LNCAP (cell line): Measurements from ENCODE around the gene AGBL5.

Experiments used
- TF ChIP-seq, protein P1 (sequence below): fragments of 450-650 bp; IDR thresholded peaks from 2 replicates; pipeline ENCODE4 v1.5.1; 2017; ENCODE audit warnings: mild to moderate bottlenecking

AGBL5 gene

DNA sequence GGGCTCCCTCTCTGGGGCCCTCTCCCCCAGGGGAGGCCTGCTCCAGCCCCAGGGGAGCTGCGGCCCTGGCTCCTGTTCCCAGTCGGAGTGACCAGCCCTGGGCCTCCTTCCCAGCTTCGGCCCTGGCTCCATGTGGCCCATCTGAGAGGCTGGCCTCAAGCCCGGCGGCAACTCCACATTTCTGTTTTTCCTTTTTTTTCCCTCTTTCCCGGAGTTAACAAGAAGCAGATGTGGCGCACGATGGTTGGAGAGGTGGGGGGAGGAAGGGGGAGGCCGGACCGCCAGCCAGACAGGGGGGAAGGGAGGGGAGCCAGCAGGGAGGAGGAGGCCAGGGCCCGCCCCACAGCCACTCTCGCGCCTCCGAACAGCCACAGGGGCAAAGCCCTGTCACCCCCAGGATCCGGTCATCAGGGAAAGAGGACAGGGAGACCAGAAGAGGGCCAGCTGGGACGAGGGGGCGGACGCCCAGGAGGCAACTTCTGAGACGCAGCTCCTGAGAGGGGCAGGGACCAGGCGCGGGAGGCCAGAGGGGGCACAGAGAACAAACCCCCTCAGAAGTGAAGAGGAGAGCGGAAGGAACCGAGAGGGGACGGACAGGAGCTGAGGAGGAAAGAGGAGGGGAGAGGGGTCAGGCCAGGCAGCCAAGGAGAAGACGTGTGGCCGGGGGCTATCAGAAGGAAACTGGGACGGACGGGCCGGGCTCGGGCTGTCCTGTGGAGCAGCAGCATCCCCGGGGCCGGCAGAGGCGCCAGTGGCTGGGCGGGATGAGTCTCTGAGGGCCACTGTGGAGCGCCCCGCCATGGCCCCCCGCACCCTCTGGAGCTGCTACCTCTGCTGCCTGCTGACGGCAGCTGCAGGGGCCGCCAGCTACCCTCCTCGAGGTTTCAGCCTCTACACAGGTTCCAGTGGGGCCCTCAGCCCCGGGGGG, 27.1 kb downstream of the AGBL5 start, which contains the start of gene EMILIN1:
TSS of gene EMILIN1 (plus strand) at position 349 of the 928 bp plus-strand sequence. CDS start at position 800, 451 bp downstream.
- TF ChIP-seq, protein P1, sequence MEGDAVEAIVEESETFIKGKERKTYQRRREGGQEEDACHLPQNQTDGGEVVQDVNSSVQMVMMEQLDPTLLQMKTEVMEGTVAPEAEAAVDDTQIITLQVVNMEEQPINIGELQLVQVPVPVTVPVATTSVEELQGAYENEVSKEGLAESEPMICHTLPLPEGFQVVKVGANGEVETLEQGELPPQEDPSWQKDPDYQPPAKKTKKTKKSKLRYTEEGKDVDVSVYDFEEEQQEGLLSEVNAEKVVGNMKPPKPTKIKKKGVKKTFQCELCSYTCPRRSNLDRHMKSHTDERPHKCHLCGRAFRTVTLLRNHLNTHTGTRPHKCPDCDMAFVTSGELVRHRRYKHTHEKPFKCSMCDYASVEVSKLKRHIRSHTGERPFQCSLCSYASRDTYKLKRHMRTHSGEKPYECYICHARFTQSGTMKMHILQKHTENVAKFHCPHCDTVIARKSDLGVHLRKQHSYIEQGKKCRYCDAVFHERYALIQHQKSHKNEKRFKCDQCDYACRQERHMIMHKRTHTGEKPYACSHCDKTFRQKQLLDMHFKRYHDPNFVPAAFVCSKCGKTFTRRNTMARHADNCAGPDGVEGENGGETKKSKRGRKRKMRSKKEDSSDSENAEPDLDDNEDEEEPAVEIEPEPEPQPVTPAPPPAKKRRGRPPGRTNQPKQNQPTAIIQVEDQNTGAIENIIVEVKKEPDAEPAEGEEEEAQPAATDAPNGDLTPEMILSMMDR, result no peak

DNA sequence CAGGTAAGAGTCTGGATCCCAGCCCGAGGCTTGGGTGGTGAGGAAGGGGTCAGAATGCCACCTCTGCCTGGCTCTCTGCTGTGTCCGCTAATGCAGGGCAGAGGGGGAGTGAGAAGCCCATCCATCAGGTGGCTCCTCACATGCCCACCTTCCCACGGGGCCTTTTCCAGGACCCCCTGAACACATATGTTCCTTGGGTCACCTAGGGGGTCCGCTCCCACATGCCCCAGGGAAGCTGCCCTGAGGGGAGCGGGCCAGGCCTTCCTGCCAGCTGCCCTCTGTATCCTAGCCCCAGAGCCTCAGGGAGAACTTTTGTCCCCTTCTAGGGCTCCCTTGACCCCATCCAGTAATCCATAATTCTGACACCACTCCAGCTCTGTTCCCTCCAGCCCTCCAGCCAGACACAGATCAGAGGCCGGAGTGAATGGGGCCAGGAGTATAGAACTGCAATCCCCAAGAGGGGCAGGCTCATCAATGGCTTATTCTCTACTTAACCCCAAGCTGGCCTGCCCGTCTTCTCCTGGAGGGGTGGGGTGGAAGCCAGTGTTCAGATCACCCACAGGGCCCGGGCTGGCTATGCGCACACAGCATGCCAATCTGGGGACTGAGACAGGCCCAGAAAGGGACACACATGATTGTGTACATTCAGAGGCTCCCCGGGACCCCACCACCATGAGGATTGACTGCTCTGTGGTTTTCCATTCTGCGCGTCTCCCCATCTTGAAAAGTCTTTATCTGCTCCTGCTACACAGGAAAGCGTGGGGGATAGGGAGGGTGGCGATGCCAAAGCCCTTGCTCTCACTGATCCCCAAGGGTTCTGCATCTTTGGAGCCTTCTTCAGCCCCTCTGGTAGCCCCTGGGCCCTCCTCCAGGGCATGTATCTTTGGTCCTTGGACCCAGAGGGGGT, 28.0 kb downstream of the AGBL5 start:
- TF ChIP-seq, protein P1, result no peak

- TF ChIP-seq, protein P1, result no peak
Measured at GRCh38 chr2:27080140-27080469, 28.6 kb downstream of the AGBL5 start.

- TF ChIP-seq, protein P1, result no peak
Measured at GRCh38 chr2:27080603-27080936, 29.1 kb downstream of the AGBL5 start.

DNA sequence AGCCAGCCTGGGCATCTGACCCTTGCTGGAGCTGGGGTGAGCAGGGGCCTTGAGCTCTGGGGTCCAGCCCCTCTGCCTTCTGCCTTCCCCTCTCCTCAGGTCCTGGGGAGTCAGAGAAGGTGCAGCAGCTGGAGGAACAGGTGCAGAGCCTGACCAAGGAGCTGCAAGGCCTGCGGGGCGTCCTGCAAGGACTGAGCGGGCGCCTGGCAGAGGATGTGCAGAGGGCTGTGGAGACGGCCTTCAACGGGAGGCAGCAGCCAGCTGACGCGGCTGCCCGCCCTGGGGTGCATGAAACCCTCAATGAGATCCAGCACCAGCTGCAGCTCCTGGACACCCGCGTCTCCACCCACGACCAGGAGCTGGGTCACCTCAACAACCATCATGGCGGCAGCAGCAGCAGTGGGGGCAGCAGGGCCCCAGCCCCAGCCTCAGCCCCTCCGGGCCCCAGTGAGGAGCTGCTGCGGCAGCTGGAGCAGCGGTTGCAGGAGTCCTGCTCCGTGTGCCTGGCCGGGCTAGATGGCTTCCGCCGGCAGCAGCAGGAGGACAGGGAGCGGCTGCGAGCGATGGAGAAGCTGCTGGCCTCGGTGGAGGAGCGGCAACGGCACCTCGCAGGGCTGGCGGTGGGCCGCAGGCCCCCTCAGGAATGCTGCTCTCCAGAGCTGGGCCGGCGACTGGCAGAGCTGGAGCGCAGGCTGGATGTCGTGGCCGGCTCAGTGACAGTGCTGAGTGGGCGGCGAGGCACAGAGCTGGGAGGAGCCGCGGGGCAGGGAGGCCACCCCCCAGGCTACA, 30.7 kb downstream of the AGBL5 start:
- TF ChIP-seq, protein P1, result no peak

DNA sequence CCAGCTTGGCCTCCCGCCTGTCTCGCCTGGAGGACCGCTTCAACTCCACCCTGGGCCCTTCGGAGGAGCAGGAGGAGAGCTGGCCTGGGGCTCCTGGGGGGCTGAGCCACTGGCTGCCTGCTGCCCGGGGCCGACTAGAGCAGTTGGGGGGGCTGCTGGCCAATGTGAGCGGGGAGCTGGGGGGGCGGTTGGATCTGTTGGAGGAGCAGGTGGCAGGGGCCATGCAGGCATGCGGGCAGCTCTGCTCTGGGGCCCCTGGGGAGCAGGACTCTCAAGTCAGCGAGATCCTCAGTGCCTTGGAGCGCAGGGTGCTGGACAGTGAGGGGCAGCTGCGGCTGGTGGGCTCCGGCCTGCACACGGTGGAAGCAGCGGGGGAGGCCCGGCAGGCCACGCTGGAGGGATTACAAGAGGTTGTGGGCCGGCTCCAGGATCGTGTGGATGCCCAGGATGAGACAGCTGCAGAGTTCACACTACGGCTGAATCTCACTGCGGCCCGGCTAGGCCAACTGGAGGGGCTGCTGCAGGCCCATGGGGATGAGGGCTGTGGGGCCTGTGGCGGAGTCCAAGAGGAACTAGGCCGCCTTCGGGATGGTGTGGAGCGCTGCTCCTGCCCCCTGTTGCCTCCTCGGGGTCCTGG, 31.4 kb downstream of the AGBL5 start:
- TF ChIP-seq, protein P1, result no peak
